ENCODE results near the gene XPOT.

Gene XPOT

GRCh38 chr12:64466178-64466577 is 62.0 kb downstream of the XPOT start:
- TF ChIP-seq CTCF (conservative IDR thresholded peaks at IDR 0.05; ENCODE audit: low read depth, low read length): no peak
- no peak for DNase-seq (ENCODE audit: low read depth)
- no peak overlapping the region for H3K4me3 ChIP-seq (ENCODE audit: low read depth, low read length)

- DNase-seq (ENCODE audit: low read depth): no peak
- no peak overlapping the region for H3K4me3 ChIP-seq (ENCODE audit: low read depth, low read length)
Observed at GRCh38 chr12:64468966-64469365, 64.8 kb downstream of the XPOT start.

DNA sequence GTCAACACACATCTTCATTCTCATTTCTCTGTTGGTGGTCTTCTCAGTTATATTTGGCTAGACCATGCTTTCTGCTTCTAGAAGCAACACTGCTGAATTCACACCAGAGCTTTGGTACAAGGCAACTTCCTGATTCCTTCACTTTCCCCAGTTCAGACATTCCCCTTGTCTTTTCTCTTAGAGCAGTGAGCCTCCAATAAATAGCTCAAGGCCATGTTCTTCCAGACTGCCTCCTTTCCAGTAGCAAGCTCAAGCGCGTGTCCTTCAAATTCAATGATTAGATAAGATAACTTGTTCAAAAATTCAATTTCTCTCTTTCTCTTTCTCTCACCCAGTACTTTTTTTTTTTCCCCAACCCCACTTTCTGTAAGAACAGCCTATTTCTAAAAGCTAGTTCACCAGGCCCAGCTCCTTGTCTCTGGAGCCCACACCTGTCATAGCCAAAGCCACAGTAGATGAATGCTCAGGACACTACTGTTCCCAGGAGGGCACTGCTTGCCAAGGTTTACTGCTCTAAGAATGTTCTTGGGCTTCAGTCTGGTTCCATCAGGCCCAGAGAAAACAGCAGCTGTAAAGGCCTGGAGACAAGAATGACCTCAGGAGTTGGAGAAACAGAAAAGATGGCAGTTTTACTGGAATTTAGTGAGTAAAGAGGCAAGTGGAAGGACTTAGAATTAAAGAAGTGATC is 65.4 kb downstream of the XPOT start:
- no peak for TF ChIP-seq CTCF (conservative IDR thresholded peaks at IDR 0.05; ENCODE audit: low read depth, low read length)
- no peak overlapping the region for H3K4me3 ChIP-seq (ENCODE audit: low read depth, low read length)
- no peak for DNase-seq (ENCODE audit: low read depth)

More at GRCh38 chr12:64468966-64469365, 64.8 kb downstream of the XPOT start:
- TF ChIP-seq CTCF (conservative IDR thresholded peaks at IDR 0.05; ENCODE audit: low read depth, low read length): no peak

- TF ChIP-seq CTCF (conservative IDR thresholded peaks at IDR 0.05; ENCODE audit: low read depth, low read length): no peak
- no peak for DNase-seq (ENCODE audit: low read depth)
- H3K4me3 ChIP-seq (ENCODE audit: low read depth, low read length): no peak overlapping the region
Observed at GRCh38 chr12:64470495-64470894, 66.3 kb downstream of the XPOT start.

DNA sequence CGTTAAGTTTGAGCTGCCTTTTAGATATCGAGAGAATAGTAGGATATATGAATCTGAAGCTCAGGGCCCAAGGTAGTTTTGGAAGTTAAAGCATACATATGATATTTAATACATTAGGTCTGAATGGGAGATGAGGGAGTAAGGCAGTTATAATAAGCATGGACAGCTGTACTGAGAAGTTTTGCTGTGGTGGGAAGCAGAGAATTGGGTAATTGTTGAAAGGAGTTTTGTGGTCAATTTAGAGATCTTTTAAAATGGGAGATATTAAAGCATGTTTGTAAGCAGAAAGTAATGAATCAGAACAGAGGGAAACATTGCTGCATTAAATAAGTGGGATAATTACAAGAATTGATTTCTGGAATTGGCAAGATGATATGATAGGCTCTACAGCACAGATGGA is 69.0 kb downstream of the XPOT start:
- no peak overlapping the region for H3K4me3 ChIP-seq (ENCODE audit: low read depth, low read length)
- TF ChIP-seq CTCF (conservative IDR thresholded peaks at IDR 0.05; ENCODE audit: low read depth, low read length): no peak
- DNase-seq (ENCODE audit: low read depth): no peak

DNA sequence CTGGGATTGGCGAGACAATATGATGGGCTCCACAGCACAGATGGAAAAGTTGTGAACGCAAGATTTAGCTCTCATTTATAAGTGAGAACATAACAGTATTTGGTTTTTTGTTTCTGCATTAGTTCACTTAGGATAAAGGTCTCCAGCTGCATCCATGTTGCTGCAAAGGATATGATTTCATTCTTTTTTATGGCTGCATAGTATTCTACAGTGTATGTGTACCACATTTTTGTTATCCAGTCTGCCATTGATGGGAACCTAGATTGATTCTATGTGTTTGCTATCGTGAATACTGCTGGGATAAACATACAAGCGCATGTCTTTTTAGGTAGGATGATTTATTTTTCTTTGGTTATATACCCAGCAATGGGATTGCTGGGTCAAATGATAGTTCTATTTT is 71.3 kb downstream of the XPOT start:
- DNase-seq (ENCODE audit: low read depth): no peak
- no peak overlapping the region for H3K4me3 ChIP-seq (ENCODE audit: low read depth, low read length)
- TF ChIP-seq CTCF (conservative IDR thresholded peaks at IDR 0.05; ENCODE audit: low read depth, low read length): no peak

GRCh38 chr12:64476844-64477243 is 72.7 kb downstream of the XPOT start:
- TF ChIP-seq CTCF (conservative IDR thresholded peaks at IDR 0.05; ENCODE audit: low read depth, low read length): no peak
- no peak for DNase-seq (ENCODE audit: low read depth)
- H3K4me3 ChIP-seq (ENCODE audit: low read depth, low read length): no peak overlapping the region

Data from choroid plexus epithelial cell (primary cell).